K562 (cell line): ENCODE measurements around the gene TADA2A. TPM values are rescaled to one million over a fixed set of nuclear protein-coding genes. Genes with fewer than 3 reads are reported as not detected.

Experiments used
- CBX3 ChIP-seq, 2 experiments: IDR thresholded peaks; 1 replicate in 1 of 2; 2 replicates in 1 of 2; pipeline ENCODE4 v1.6.1; 2012; ENCODE audit warnings: inconsistent platforms in 2 of 2, low read length in 2 of 2, borderline replicate concordance in 1 of 2, control low read depth in 1 of 2
- CCAR2 ChIP-seq: fragments of 200-400 bp; formaldehyde crosslinking; IDR thresholded peaks from 2 replicates; pipeline ENCODE4 v1.6.1; 2017; ENCODE audit warnings: mild to moderate bottlenecking, low read depth, low read length
- CEBPG ChIP-seq, 3 experiments: fragments of 200-800 bp in 1 of 3; sonication (Bioruptor generic) in 1 of 3; sonication (generic) in 1 of 3; formaldehyde crosslinking in 1 of 3; IDR thresholded peaks in 2 of 3; conservative IDR thresholded peaks in 1 of 3; 2 replicates each; pipeline versions ENCODE4 v1.6.1 to v1.8.0; 2016 to 2022; ENCODE audit warnings: missing compliant biosample characterization in 2 of 3, missing genetic modification characterization in 2 of 3, mild to moderate bottlenecking in 1 of 3, missing genetic modification reagents in 1 of 3
- DPF2 ChIP-seq: fragments of 450-650 bp; IDR thresholded peaks from 2 replicates; pipeline ENCODE4 v1.6.1; 2016
- FOXK2 ChIP-seq, 2 experiments: fragments of 450-650 bp; IDR thresholded peaks in 1 of 2; conservative IDR thresholded peaks in 1 of 2; 2 replicates each; pipeline ENCODE4 v1.6.1; 2016; ENCODE audit warnings: low read depth in 2 of 2, mild to moderate bottlenecking in 1 of 2
- FOXP1 ChIP-seq: sonication (generic); formaldehyde crosslinking; IDR thresholded peaks from 2 replicates; pipeline ENCODE4 v1.8.0; 2022; ENCODE audit warnings: mild to moderate bottlenecking, missing genetic modification reagents
- HINFP ChIP-seq: fragments of 450-650 bp; conservative IDR thresholded peaks from 2 replicates; pipeline ENCODE4 v1.6.1; 2016; ENCODE audit warnings: missing genetic modification characterization, low read depth, mild to moderate bottlenecking, control low read depth, missing compliant biosample characterization
- MLX ChIP-seq, 2 experiments: fragments of 450-650 bp in 1 of 2; sonication (generic) in 1 of 2; formaldehyde crosslinking; conservative IDR thresholded peaks; 2 replicates each; pipeline versions ENCODE4 v1.4.0 to v1.8.1; 2020 to 2022; ENCODE audit warnings: mild to moderate bottlenecking in 1 of 2, missing genetic modification reagents in 1 of 2
- NELFE ChIP-seq: IDR thresholded peaks from 2 replicates; pipeline ENCODE4 v1.6.1; 2011; ENCODE audit warnings: mild to moderate bottlenecking; ENCODE audit not compliant: insufficient read depth, insufficient read length
- UBTF ChIP-seq, 2 experiments: IDR thresholded peaks; 2 replicates each; pipeline ENCODE4 v1.6.1; 2012; ENCODE audit warnings: improper control_type of control experiment in 2 of 2, low read depth in 2 of 2, low read length in 2 of 2, borderline replicate concordance in 1 of 2
- ZEB2 ChIP-seq: fragments of 450-650 bp; IDR thresholded peaks from 2 replicates; pipeline ENCODE4 v1.6.1; 2016
- ZNF407 ChIP-seq: fragments of 450-650 bp; IDR thresholded peaks from 2 replicates; pipeline ENCODE4 v1.6.1; 2016; ENCODE audit warnings: low read depth
- ZSCAN32 ChIP-seq: fragments of 450-650 bp; formaldehyde crosslinking; IDR thresholded peaks from 2 replicates; pipeline ENCODE4 v1.4.0; 2020; ENCODE audit warnings: mild to moderate bottlenecking, moderate library complexity
- polyA plus RNA-seq, 8 experiments: library from polyadenylated mRNA; depleted of rRNA in 4 of 8; stranded (reverse) in 5 of 8; unstranded in 3 of 8; fragments of >200 nt; fragmentation: Nextera tagmentation in 2 of 8; fragmentation: Illumina TruSeq in 1 of 8; extraction: Ambion mirVana in 2 of 8; extraction: Trizol in 1 of 8; gene quantifications; 2 replicates each; pipeline versions ENCODE4 v1.2.1 to v1.2.3, GENCODE V29; 2011 to 2014; ENCODE audit warnings: inconsistent platforms in 1 of 8, missing spikeins in 1 of 8
- total RNA-seq, 7 experiments: library from RNA; depleted of rRNA in 6 of 7; stranded (reverse); fragments of >200 nt in 6 of 7; fragmentation: Illumina TruSeq in 2 of 7; extraction: Trizol in 2 of 7; gene quantifications; 2 replicates each; pipeline versions ENCODE4 v1.2.1 to v1.2.3, GENCODE V29; 2011 to 2021; ENCODE audit warnings: low replicate concordance in 1 of 7

TADA2A gene
- total and polyA plus RNA-seq, 9 of the 15 experiments (the other 6 are each of a cell fraction or from before 2014, with no cell fraction given) = 13.8 to 37.7 (median 25.0) TPM

- TF ChIP-seq ZNF407 (no peak), CBX3 (IDR thresholded peaks at IDR 0.05; ENCODE audit: borderline replicate concordance in 1 of 2, low read length in 2 of 2) (no peak), UBTF (IDR thresholded peaks at IDR 0.05; ENCODE audit: borderline replicate concordance in 1 of 2, low read depth in 2 of 2, low read length in 2 of 2) (peak in 1 of 2 experiments; percentile 33; a peak in 1 of 4 replicates), CCAR2 (no peak), ZSCAN32 (CRISPR knock-in tag) (no peak), FOXP1 (no peak), HINFP (no peak), DPF2 (no peak), ZEB2 (no peak), MLX (CRISPR knock-in tag; conservative IDR thresholded peaks at IDR 0.05) (no peak), CEBPG (CRISPR knock-in tag; IDR thresholded peaks at IDR 0.05) (no peak), CEBPG (tag; conservative IDR thresholded peaks at IDR 0.05 in 1 of 2, IDR thresholded peaks at IDR 0.05 in 1 of 2) (no peak), NELFE (no peak), FOXK2 (conservative IDR thresholded peaks at IDR 0.05 in 1 of 2, IDR thresholded peaks at IDR 0.05 in 1 of 2; ENCODE audit: low read depth in 2 of 2) (no peak; a peak in 1 of 4 replicates)
These were observed 47.6 kb upstream of the TADA2A start (continued) for GRCh38 chr17:37358830-37359681.
